ENCODE measurements around the gene DOCK2. TPM values are rescaled to one million over a fixed set of nuclear protein-coding genes. Genes with fewer than 3 reads are reported as not detected.

Gene DOCK2
- total and polyA plus RNA-seq, 9 of the 15 experiments (the other 6 are each of a cell fraction or from before 2014, with no cell fraction given), result 4.5 to 42.6 (median 20.5) TPM

- no peak for TF ChIP-seq SRSF3 (IDR thresholded peaks at IDR 0.05; ENCODE audit: insufficient read depth, low read length)
- TF ChIP-seq ATF3 (IDR thresholded peaks at IDR 0.05), result no peak
- no peak for TF ChIP-seq ATF3 (CRISPR knock-in tag; conservative IDR thresholded peaks at IDR 0.05)
- no peak for TF ChIP-seq TAF9B (IDR thresholded peaks at IDR 0.05; ENCODE audit: partially characterized antibody)
- no peak for TF ChIP-seq STAG1 (CRISPR knock-in tag; IDR thresholded peaks at IDR 0.05; ENCODE audit: borderline replicate concordance)
- TF ChIP-seq SIN3B (IDR thresholded peaks at IDR 0.05; ENCODE audit: low read depth), result no peak
- TF ChIP-seq MCM3 (IDR thresholded peaks at IDR 0.05), result no peak
- TF ChIP-seq CAMTA2 (CRISPR knock-in tag; conservative IDR thresholded peaks at IDR 0.05), result no peak
- TF ChIP-seq FOXJ2 (tag; IDR thresholded peaks at IDR 0.05), result no peak
- no peak for TF ChIP-seq RNF2 (IDR thresholded peaks at IDR 0.05)
- no peak for TF ChIP-seq HNRNPUL1 (IDR thresholded peaks at IDR 0.05; ENCODE audit: low read length)
- TF ChIP-seq NFXL1 (CRISPR knock-in tag; IDR thresholded peaks at IDR 0.05), result no peak
Measured at GRCh38 chr5:169960659-169961058, 323.6 kb downstream of the DOCK2 start (continued).

GRCh38 chr5:169964246-169964645, 327.2 kb downstream of the DOCK2 start:
- in situ Hi-C loops (cut with MboI) (no loop called here), intact Hi-C loops (cut with micrococcal nuclease) (no loop called here)
- Histone ChIP-seq H2AFZ (ENCODE audit: low read depth, low read length) (no peak overlapping the region), H3K27ac (ENCODE audit: extremely low read depth, low read depth, low read length) (no peak overlapping the region), H3K4me3 (no peak overlapping the region), H3K9ac (ENCODE audit: insufficient read depth in 1 of 2, low read depth in 2 of 2, low read length in 2 of 2) (no peak overlapping the region), H3K9me1 (ENCODE audit: control insufficient read depth, insufficient read depth, low read length) (no peaks in the 10 kb centered on the region), H4K20me1 (replicated peaks; ENCODE audit: control insufficient read depth, insufficient read depth, low read length) (no peaks in the 10 kb centered on the region), H3K27me3 (ENCODE audit: control insufficient read depth in 2 of 2, insufficient read depth in 2 of 2, low read length in 2 of 2) (no peaks in the 10 kb centered on the region), H3K79me2 (ENCODE audit: control insufficient read depth, insufficient read depth, low read length) (no peaks in the 10 kb centered on the region), H3K4me2 (ENCODE audit: insufficient read depth, low read length) (no peak overlapping the region), H3K36me3 (ENCODE audit: control insufficient read depth, insufficient read depth, low read length) (no peaks in the 10 kb centered on the region), H3K9me3 (replicated peaks; ENCODE audit: control insufficient read depth, insufficient read depth, low read depth, low read length) (no peaks in the 10 kb centered on the region), H3K4me1 (replicated peaks in 1 of 2; ENCODE audit: control insufficient read depth in 2 of 2, insufficient read depth in 2 of 2, low read length in 2 of 2) (no peaks in the 10 kb centered on the region)
- ChIA-PET CTCF (ENCODE audit: low intra/inter-chr PET ratio) (no interaction called here), POLR2A (no interaction called here)
- BruUV-seq (replicated peaks), result no TSS peak
- DNase-seq (ENCODE audit: extremely low read depth in 1 of 4, low spot score in 3 of 4) (no peak), ATAC-seq (no peak), FAIRE-seq (no peak)
- WGBS (ENCODE audit: insufficient coverage, low coverage, missing lambda C conversion rate), result 12% methylated on average over 5 of the region's 5 CpGs
- TF ChIP-seq STAT5A (IDR thresholded peaks at IDR 0.05; ENCODE audit: borderline replicate concordance, low read length) (no peak), HDAC1 (IDR thresholded peaks at IDR 0.05) (no peak), NELFE (IDR thresholded peaks at IDR 0.05; ENCODE audit: insufficient read depth, insufficient read length) (no peak), FOXK1 (CRISPR knock-in tag; IDR thresholded peaks at IDR 0.05; ENCODE audit: borderline replicate concordance) (no peak), ZNF592 (IDR thresholded peaks at IDR 0.05) (no peak), SRSF9 (IDR thresholded peaks at IDR 0.05; ENCODE audit: borderline replicate concordance, low read depth, low read length) (no peak), POLR2AphosphoS2 (IDR thresholded peaks at IDR 0.05; ENCODE audit: low read length) (no peak), ZNF124 (CRISPR knock-in tag; IDR thresholded peaks at IDR 0.05) (no peak), ATF1 (CRISPR knock-in tag; IDR thresholded peaks at IDR 0.05) (no peak), ATF1 (tag; IDR thresholded peaks at IDR 0.05) (no peak), MEIS2 (IDR thresholded peaks at IDR 0.05; ENCODE audit: partially characterized antibody) (no peak)

Data from K562 (cell line).